Measurements from ENCODE around the gene BMI1. TPM values are rescaled to one million over a fixed set of nuclear protein-coding genes. Genes with fewer than 3 reads are reported as not detected.

Gene BMI1
- total RNA-seq, 4 donors from 2014 or later: 47.7 to 77.0 (median 50.2) TPM

- no peak for TF ChIP-seq CTCF (IDR thresholded peaks at IDR 0.05; ENCODE audit: low read depth)
Observed at GRCh38 chr10:22315455-22316285, 5.2 kb upstream of the BMI1 start.

- TF ChIP-seq CTCF (IDR thresholded peaks at IDR 0.05; ENCODE audit: low read depth): no peak
Observed at GRCh38 chr10:22316286-22317075, 4.4 kb upstream of the BMI1 start, which contains the start of gene COMMD3. COMMD3 (plus strand) TSS chr10:22316388; CDS start chr10:22316418, 30 bp downstream.

- TF ChIP-seq CTCF (IDR thresholded peaks at IDR 0.05; ENCODE audit: low read depth): no peak
Observed at GRCh38 chr10:22317076-22317370, 3.9 kb upstream of the BMI1 start.

- no peak for TF ChIP-seq CTCF (IDR thresholded peaks at IDR 0.05; ENCODE audit: low read depth)
Observed at GRCh38 chr10:22317771-22318565, 2.9 kb upstream of the BMI1 start.

- TF ChIP-seq CTCF (IDR thresholded peaks at IDR 0.05; ENCODE audit: low read depth): no peak
Observed at GRCh38 chr10:22318772-22319171, 2.1 kb upstream of the BMI1 start.

GRCh38 chr10:22319547-22319979, 1.3 kb upstream of the BMI1 start:
- no peak for TF ChIP-seq CTCF (IDR thresholded peaks at IDR 0.05; ENCODE audit: low read depth)
